GM18505 (cell line): ENCODE results near the gene GARNL3.
A peak's percentile ranks its signal among the peaks of the same experiment; 100 is the strongest.

Experiments
- ATAC-seq: cut with Tn5 transposase; IDR thresholded peaks from one replicate; pipeline ENCODE4 v1.9.1; 2021; ENCODE audit not compliant: unreplicated experiment
- POLR2A ChIP-seq: IDR thresholded peaks from 4 replicates; pipeline ENCODE4 v1.6.1; 2011; ENCODE audit warnings: borderline replicate concordance; ENCODE audit not compliant: insufficient read depth, insufficient read length; ENCODE audit errors: extremely low read depth

The GARNL3 gene, protein sequence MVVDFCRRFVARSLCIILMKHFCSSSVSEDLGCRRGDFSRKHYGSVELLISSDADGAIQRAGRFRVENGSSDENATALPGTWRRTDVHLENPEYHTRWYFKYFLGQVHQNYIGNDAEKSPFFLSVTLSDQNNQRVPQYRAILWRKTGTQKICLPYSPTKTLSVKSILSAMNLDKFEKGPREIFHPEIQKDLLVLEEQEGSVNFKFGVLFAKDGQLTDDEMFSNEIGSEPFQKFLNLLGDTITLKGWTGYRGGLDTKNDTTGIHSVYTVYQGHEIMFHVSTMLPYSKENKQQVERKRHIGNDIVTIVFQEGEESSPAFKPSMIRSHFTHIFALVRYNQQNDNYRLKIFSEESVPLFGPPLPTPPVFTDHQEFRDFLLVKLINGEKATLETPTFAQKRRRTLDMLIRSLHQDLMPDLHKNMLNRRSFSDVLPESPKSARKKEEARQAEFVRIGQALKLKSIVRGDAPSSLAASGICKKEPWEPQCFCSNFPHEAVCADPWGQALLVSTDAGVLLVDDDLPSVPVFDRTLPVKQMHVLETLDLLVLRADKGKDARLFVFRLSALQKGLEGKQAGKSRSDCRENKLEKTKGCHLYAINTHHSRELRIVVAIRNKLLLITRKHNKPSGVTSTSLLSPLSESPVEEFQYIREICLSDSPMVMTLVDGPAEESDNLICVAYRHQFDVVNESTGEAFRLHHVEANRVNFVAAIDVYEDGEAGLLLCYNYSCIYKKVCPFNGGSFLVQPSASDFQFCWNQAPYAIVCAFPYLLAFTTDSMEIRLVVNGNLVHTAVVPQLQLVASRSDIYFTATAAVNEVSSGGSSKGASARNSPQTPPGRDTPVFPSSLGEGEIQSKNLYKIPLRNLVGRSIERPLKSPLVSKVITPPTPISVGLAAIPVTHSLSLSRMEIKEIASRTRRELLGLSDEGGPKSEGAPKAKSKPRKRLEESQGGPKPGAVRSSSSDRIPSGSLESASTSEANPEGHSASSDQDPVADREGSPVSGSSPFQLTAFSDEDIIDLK

DNA sequence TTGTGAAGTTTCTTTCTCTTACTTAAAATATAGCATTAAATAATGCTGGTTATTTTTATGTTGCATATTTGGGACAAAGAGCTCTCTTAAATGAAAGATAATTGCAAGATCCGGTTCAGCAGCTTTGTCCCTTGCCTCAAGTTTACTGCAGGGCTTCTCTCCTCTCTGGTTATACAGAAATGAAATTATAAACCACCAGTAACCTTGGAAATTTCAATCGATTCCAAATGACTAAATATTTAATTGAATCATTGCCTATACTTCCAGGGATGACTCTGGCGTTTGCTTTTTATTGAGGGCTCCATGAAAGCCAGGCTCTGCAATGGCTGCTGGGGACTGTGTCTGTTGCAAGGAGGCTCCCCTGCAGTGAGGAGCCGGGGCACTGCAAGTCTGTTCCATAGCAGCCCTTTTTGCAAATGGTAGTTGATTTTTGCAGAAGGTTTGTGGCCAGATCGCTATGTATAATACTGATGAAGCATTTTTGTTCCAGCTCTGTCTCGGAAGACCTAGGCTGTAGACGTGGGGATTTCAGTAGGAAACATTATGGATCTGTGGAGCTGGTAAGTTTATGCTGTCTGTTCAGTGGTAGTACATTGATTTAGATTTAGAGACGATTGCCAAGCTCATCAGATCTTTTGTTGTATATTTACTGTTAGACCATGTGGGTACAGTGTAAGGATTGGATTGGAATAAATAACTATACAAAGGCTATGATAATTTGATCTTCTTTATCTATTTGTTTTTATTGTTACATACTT lies at the start of gene GARNL3:
Gene GARNL3, plus strand, starts transcription at position 313 of the 758 bp plus-strand sequence. Its CDS starts 104 bp downstream, at position 417.
- no peak for TF ChIP-seq POLR2A

DNA sequence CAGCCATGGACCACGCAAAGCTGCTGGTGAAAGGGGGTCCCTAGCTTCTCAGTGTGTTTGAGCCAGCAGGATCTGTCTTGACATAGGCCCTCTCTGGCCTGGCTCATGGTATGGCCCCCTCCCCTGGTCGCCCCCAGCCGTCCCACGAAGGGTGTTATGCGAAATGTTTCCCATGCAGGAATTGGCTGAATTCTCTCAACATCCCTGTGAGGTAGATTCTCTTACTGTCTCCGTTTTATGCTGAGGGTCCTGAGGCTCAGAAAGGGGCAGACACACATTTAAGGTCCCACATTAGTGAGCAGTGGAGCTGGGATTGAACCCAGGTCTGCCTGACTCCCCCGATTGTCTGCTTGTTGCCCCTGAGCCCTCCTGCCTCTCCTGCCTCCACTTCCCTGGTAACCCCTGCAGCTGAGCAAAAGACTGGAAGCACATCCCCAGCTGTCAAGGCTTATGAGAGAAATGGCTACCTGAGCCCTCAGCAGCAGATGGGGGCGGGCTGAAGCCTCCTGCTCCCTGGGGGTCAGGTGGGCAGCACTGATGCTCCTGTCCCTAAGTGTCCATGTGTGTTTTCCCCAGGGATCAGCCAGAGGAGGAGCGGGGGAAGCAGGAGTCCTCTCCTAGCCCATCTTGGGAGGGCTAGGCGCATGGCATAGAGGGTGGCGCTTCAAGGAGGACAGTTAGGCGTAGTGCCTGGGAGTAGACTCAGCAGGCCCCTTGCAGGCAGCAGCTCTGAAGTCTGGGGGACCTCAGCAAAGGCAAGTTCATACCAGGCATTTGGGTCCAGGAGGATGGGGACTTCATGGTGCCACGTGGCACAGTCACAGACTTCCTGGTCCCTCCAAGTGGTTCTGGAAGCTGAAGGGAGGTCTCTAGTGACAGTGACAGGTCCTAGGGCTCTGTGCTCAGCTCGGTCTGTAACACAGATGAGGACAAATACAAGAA lies 49.0 kb upstream of the GARNL3 start:
- ATAC-seq = no peak
- no peak for TF ChIP-seq POLR2A

More for the DNA sequence above, at the start of gene GARNL3:
- no peak for ATAC-seq

DNA sequence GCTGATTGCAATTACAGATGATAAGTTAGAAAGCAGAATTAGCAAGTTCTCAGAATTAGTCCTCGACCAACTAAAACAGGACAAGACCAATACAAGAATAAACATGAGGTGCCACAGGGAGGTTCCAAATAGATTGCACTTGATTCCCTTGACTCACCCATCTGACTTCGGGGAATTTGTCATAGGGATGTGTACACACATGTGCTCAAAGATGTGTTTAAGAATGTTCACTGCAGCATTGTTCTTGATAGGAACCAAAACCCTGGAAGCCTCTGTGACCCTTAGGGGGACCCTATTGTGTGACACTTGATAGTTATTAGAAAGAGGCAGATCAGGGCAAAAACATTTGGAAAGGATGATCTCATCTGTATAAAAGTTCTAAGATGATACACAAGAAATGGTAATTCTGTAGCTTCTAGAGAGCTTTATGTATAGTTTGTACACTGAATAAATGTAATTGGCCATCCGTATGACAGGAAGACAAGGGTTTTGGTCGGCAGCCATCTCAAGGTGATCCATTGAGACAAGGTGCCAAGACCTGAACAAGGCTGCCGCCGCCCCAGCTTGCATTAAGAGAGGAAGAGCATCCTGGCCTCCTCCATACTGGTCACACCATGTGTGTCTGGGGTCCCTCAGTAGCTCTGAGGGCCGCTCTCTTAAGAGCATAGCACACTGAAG lies 48.2 kb upstream of the GARNL3 start:
- ATAC-seq = no peak
- TF ChIP-seq POLR2A = no peak

DNA sequence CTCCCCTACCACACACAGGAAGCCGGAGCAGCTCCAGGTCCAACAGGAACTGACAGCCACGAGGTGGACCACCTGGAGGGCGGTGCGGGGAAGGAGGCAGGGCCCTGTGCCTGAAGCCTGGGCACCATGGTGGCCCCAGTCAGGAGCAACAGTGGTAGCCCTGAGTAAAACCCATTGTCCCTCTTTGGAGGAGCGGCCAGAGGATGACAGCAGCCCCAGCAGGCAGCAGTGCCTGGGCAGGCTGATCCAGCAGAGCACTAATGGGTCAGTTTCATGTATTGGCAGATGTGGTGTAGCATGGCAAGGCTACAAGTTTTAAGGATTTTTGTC lies 47.7 kb upstream of the GARNL3 start:
- no peak for ATAC-seq

DNA sequence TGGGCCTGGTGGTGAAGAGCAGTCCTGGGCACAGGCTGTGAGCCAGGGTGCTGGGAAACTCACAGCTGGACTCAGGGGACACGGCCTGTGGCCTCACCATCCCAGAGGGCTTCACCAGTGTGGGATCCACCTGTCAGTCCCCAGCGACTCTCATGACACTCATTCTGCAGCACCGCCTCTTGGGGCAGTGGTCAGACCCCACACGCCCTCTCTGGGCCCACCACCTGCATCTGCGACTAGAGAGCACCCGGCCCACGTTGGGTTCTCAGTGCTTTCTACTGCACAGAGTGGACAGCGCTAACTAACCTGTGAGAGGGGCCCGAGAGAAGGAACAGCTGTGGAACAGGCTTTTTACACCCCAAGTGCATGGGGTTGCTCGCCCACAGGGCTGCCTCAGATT lies 45.8 kb upstream of the GARNL3 start:
- no peak for ATAC-seq
- no peak for TF ChIP-seq POLR2A

More for the DNA sequence above, 47.7 kb upstream of the GARNL3 start:
- TF ChIP-seq POLR2A = no peak

DNA sequence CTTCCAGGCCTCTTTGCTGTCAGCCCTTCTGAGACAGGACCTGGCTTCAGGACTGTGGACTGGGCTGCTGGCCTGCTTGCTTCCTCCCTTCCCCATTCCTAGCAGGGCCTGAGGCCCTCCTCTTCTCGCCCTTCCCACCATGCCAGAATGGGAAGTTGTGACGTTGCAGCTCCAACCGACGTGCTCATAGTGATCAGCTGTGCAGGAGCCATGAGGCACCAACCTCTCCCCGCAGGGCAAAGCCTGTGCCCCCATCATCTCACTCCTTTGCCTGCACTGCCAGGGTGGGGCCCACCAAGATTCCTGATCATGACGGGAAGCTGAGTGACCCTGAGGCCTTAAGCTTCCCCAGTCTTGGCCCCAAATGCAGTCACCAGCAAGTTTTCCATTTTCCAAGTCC lies 45.1 kb upstream of the GARNL3 start:
- TF ChIP-seq POLR2A = no peak
- ATAC-seq = no peak

DNA sequence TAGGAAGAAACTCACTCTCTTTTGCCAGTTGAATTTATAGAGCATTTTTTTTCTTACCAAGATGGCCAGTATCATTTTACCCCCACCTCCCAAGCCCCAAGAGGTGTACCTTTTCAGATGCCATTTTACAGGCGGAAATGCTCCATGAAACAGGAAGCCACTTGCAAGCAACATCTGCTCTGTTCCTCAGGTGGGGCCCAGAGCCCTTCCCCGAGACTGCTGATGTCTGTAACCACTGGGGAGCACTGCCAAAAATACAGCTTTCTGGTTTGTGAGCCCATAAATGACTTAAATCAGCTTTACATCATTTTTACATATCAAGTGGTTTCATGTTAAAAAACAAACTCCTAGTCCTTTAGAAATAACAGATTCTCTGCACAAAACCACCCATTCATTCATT lies 42.9 kb upstream of the GARNL3 start:
- TF ChIP-seq POLR2A = no peak
- no peak for ATAC-seq

DNA sequence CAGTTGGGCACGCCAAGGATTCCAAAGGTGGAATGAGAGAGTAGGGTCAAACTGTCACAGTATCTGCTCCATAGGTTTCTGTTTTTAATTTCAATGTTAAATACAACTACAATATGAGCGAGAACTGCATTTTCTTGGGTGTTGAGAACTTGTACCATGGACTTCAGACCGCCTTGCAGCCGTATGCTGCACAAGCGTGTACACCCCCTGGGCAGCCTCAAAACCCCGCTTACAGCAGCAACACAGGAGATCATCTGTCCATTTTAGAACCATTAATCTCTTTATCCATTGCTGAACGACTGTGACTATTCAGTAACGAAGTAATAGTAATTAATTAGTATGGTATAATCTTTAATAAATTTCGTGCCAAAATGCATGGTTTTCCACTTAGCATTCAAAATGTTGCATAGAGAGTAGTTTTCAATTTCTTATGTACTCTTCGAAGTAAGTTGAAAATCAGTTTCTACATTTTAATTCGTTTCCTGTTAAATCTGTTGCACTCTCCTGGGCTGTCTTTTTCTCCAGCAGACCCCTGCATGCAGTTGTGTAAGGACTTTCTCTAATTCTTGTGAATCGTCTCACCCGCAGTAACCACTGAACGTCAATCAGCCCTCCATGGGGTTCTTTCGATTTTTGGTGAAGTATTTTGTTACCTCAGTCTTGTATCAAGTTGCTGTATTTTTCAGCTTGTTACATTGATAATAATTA lies 42.0 kb upstream of the GARNL3 start:
- no peak for ATAC-seq
- TF ChIP-seq POLR2A = no peak

DNA sequence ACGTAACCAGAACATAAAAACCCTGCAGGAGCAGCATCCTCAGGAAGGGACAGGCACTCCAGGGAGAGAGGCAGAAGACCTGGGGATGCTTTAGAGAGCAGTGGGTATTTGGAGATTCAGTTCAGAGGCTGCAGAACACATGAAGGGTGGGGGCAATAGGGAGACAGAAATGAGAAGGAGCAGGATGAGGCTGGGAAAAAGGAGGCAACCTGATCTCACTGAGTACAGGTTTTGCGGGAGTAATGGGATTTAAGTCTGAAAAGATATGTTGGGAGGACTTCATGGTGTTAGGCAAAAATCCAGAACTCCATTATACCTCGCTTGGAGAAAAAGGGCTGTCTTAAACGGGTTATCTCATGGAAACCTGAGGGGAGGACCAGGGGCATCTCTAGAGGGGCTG lies 41.3 kb upstream of the GARNL3 start:
- no peak for TF ChIP-seq POLR2A
- ATAC-seq = no peak

DNA sequence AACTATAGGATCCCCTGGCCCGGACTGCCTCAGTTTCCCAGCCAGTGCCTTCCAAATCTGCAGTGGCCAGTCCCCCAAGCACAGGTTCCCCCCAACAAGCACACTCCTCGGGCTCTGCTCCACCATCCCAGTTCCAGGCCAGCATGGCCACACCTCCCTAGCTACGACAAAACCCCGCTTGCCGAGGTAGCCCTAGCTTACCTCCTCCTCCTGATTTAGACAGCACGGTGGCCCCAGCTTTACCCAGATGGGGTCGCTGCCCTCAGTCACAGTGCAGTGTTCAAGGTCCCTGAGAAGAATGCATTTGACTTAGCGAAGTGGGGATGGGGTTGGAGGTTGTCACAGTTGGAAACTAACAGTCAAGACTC lies 40.8 kb upstream of the GARNL3 start:
- TF ChIP-seq POLR2A = no peak
- no peak for ATAC-seq

DNA sequence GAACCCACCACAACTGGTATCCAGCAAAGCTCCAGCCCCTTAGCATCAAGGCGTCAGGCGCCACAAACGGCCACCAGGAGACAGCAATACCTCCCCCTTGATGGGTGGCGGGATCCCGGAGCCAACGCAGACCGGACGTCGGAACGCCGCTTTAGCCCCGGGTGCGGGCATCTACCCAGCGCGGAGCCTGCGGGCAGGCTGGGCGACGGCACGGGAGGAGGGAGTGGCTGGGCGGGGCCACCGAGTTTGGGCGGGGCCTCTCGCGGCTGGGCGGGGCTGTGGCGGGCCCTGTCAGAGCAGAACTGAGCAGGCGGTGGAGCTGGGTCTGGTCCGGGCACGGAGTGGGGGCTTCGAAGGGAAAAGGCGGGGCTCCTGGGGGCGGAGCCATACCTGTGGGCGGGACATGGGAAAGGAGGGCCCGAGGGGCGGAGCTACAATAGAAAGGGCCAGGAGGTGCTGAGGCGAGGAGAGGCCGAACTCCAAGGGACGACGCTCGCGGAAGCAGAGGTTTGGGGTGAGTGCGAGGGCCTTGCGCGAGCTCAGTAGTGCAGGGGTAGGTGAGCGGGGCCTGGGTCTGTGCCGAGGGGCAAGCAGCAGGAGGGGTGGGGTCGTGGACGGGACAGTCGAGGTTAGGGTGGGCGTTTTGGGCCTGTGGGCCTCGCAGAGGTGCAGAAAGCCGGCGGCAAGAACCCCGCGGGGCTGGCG lies 40.2 kb upstream of the GARNL3 start:
- TF ChIP-seq POLR2A = peak; percentile 46
- ATAC-seq = peak; percentile 48
